Measurements from ENCODE around the gene KLK13. TPM values are rescaled to one million over a fixed set of nuclear protein-coding genes. Genes with fewer than 3 reads are reported as not detected.

The KLK13 gene
- not detected for total RNA-seq
- not detected for polyA plus RNA-seq (2013, experiment 1 of 2)
- not detected for polyA plus RNA-seq (2013, experiment 2 of 2)
- 0 to 0.20 (median 0) reads per million in 172 experiments for total RNA-seq

- Mint-ChIP-seq H3K36me3 (ENCODE audit: low read depth) (no peaks in the 10 kb centered on the region), H3K27ac (no peak within 1 kb of the TSS), H3K4me1 (ENCODE audit: low read depth) (no peaks in the 10 kb centered on the region), H3K4me3 (peak within 1 kb of the TSS; percentile 70), H3K9me3 (no peaks in the 10 kb centered on the region), H3K27me3 (peaks cover 61% of the 10 kb centered on the region)
- no peak for TF ChIP-seq CTCF (IDR thresholded peaks at IDR 0.05)
- CTCF ChIA-PET, result interaction anchor here (0.7 kb wide), 1 partner anchor 48 kb away, joined by 3 read pairs; no protein-coding TSS in a partner anchor
- peaks cover 0 to 9% of the 10 kb centered on the region in 2 experiments for H3K9me3 ChIP-seq (ENCODE audit: control insufficient read depth in 1 of 2, insufficient read depth in 1 of 2, low read length in 2 of 2)
- ATAC-seq (ENCODE audit: poor library complexity) (no peak), DNase-seq (no peak)
- POLR2A ChIA-PET, result no interaction called here
- no peaks in the 10 kb centered on the region for H3K36me3 ChIP-seq (ENCODE audit: insufficient read depth, low read length)
- H3K4me1 ChIP-seq (ENCODE audit: insufficient read depth, low read length), result peaks cover 3% of the 10 kb centered on the region
- intact Hi-C loops (cut with DNase I, micrococcal nuclease), result no loop called here
- H3K27me3 ChIP-seq (ENCODE audit: control insufficient read depth in 1 of 2, insufficient read depth in 2 of 2, low read length in 2 of 2), result peaks cover 25 to 60% of the 10 kb centered on the region in 2 experiments
- H3K27ac ChIP-seq (ENCODE audit: low read depth in 1 of 2, low read length in 2 of 2), result no peak within 1 kb of the TSS
- H3K4me3 ChIP-seq (ENCODE audit: low read length), result peak within 1 kb of the TSS; percentile 6
Observed at GRCh38 chr19:51064534-51065220, at the start of gene KLK13. KLK13 (minus strand) TSS chr19:51065092; CDS start chr19:51065067, 25 bp downstream.

DNA sequence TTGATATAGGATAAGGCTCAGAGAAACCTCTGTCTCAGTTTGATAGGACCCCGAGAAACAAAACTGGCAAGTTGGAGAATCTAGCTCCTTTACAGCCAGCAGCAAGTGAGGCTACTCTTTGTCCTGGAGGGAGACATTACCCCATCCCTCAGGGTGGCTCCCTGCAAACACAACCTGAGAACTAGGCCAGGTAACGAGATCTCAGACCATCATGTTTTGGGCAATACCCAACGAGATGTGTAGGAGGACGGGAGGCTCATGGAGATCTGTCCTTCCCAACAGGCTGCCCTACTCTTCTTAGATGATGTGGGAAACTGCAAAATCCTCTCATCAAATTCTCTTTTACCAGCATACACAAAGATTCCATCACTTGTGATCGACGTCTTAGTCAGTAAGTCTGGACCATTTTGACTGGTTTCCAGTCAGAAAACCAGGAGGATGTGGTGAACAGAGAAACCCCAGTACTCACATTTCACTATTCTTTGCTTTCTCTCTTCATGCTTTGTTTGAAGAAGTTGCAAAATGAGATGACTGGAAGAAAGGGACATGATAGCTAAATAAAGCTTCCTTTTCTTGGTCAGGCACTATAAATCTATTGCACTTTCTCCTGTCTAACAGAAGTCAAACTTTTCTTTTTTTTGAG, 49.3 kb upstream of the KLK13 start:
- POLR2A ChIA-PET, result interaction anchor here (1.4 kb wide), 1 partner anchor 18 kb away, joined by 6 read pairs; no protein-coding TSS in a partner anchor
- CTCF ChIA-PET, result interaction anchor here (0.9 kb wide), 1 partner anchor 44 kb away, joined by 3 read pairs; no protein-coding TSS in a partner anchor
- Histone ChIP-seq H3K27ac (ENCODE audit: low read depth in 1 of 2, low read length in 2 of 2) (no peak overlapping the region), H3K27me3 (ENCODE audit: control insufficient read depth in 1 of 2, insufficient read depth in 2 of 2, low read length in 2 of 2) (no peaks in the 10 kb centered on the region), H3K4me1 (ENCODE audit: insufficient read depth, low read length) (peaks cover 40% of the 10 kb centered on the region), H3K36me3 (ENCODE audit: insufficient read depth, low read length) (no peaks in the 10 kb centered on the region), H3K4me3 (ENCODE audit: low read length) (no peak overlapping the region), H3K9me3 (ENCODE audit: control insufficient read depth in 1 of 2, insufficient read depth in 1 of 2, low read length in 2 of 2) (no peaks in the 10 kb centered on the region)
- intact Hi-C loops (cut with DNase I, micrococcal nuclease), result no loop called here
- no peaks in the 10 kb centered on the region for H3K9me3 Mint-ChIP-seq
- H3K27ac Mint-ChIP-seq, result peak overlapping the region; percentile 54
- no peaks in the 10 kb centered on the region for H3K27me3 Mint-ChIP-seq
- no peak overlapping the region for H3K4me3 Mint-ChIP-seq
- TF ChIP-seq CTCF (IDR thresholded peaks at IDR 0.05), result no peak
- peak in 1 of 14 experiments; percentile 67 for DNase-seq
- H3K4me1 Mint-ChIP-seq (ENCODE audit: low read depth), result peaks cover 20% of the 10 kb centered on the region
- peak; percentile 75 for ATAC-seq (ENCODE audit: poor library complexity)
- no peaks in the 10 kb centered on the region for H3K36me3 Mint-ChIP-seq (ENCODE audit: low read depth)

DNA sequence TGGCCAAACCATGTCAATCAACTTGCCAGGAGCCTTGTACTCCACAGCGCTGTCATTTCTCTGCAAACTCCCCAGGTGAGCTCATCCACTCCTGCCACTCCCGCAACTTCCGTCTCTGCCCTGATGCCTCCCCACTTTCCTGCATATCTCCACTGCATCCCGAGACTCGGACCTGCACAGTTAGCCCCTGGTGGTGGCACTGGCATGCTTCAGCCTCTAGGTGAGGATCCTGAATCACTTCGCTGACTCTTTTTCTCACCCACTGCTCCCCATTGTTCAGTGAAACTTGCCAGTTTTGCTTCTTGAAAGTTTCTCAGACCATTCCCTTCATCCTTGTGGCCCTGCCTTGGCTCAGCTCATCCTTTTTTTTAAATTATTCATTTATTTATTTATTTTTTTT, 46.7 kb upstream of the KLK13 start:
- CTCF ChIA-PET, result no interaction called here
- H3K4me1 ChIP-seq (ENCODE audit: insufficient read depth, low read length), result peaks cover 52% of the 10 kb centered on the region

More for the DNA sequence above, 46.7 kb upstream of the KLK13 start:
- H3K9me3 ChIP-seq (ENCODE audit: control insufficient read depth in 1 of 2, insufficient read depth in 1 of 2, low read length in 2 of 2), result no peaks in the 10 kb centered on the region
- H3K27ac ChIP-seq (ENCODE audit: low read depth in 1 of 2, low read length in 2 of 2), result no peak overlapping the region
- H3K36me3 ChIP-seq (ENCODE audit: insufficient read depth, low read length), result no peaks in the 10 kb centered on the region
- H3K36me3 Mint-ChIP-seq (ENCODE audit: low read depth), result peaks cover 7% of the 10 kb centered on the region
- H3K4me1 Mint-ChIP-seq (ENCODE audit: low read depth), result peaks cover 28% of the 10 kb centered on the region
- intact Hi-C loops (cut with DNase I, micrococcal nuclease), result no loop called here
- H3K9me3 Mint-ChIP-seq, result no peaks in the 10 kb centered on the region
- no peak overlapping the region for H3K27ac Mint-ChIP-seq
- DNase-seq (no peak), ATAC-seq (ENCODE audit: poor library complexity) (no peak)
- no peaks in the 10 kb centered on the region for H3K27me3 Mint-ChIP-seq
- H3K4me3 Mint-ChIP-seq, result no peak overlapping the region
- TF ChIP-seq CTCF (IDR thresholded peaks at IDR 0.05), result no peak
- no peaks in the 10 kb centered on the region for H3K27me3 ChIP-seq (ENCODE audit: control insufficient read depth in 1 of 2, insufficient read depth in 2 of 2, low read length in 2 of 2)
- H3K4me3 ChIP-seq (ENCODE audit: low read length), result no peak overlapping the region
- POLR2A ChIA-PET, result no interaction called here

Measured in CD4-positive, alpha-beta T cell (primary cell).